Cardiac fibroblast (primary cell): ENCODE results near the gene MYH10.

Source experiments
- DNase-seq, 2 donors: peaks; one replicate each; pipeline versions ENCODE4 v3.0.0 to v3.0.0-alpha.2; 2010; ENCODE audit warnings: low read depth in 2 of 2
- H3K4me3 ChIP-seq, 2 donors: replicated peaks in 1 of 2; 1 replicate in 1 of 2; 2 replicates in 1 of 2; pipeline ENCODE4 v1.5.1; 2011; ENCODE audit warnings: low read depth in 2 of 2, low read length in 2 of 2, mild to moderate bottlenecking in 2 of 2, moderate library complexity in 1 of 2
- TF ChIP-seq, protein P1 (sequence below): IDR thresholded peaks from one replicate; pipeline ENCODE4 v1.5.1; 2011; ENCODE audit warnings: low read depth, mild to moderate bottlenecking, low read length, inconsistent platforms

The MYH10 gene

DNA sequence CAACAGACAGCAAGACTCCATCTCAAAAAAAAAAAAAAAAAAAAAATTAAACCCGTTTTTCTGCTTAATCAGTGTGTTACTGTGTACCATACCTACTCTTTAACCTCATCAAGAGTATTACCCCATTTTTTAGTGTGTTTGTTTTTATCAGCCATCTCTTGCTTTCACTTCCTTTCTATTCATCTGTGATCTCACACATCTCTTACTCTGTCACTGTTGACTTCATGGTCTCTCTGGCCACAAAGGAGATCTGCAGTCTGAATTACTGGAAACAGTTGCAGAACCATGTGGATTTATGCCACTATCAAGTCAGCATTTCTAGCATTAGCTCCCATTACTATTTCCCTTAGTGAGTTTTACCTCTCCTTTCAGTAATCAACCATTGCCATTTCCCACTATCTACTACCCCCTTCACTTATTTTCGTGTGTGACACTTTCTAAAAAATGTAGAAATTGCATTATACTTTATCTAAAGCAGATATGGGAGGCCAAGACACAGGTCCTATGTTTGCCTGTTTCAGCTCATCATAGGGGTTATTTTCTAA lies 174.8 kb downstream of the MYH10 start:
- DNase-seq, result no peak
- TF ChIP-seq, protein P1, sequence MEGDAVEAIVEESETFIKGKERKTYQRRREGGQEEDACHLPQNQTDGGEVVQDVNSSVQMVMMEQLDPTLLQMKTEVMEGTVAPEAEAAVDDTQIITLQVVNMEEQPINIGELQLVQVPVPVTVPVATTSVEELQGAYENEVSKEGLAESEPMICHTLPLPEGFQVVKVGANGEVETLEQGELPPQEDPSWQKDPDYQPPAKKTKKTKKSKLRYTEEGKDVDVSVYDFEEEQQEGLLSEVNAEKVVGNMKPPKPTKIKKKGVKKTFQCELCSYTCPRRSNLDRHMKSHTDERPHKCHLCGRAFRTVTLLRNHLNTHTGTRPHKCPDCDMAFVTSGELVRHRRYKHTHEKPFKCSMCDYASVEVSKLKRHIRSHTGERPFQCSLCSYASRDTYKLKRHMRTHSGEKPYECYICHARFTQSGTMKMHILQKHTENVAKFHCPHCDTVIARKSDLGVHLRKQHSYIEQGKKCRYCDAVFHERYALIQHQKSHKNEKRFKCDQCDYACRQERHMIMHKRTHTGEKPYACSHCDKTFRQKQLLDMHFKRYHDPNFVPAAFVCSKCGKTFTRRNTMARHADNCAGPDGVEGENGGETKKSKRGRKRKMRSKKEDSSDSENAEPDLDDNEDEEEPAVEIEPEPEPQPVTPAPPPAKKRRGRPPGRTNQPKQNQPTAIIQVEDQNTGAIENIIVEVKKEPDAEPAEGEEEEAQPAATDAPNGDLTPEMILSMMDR, result no peak
- H3K4me3 ChIP-seq, result no peak overlapping the region

DNA sequence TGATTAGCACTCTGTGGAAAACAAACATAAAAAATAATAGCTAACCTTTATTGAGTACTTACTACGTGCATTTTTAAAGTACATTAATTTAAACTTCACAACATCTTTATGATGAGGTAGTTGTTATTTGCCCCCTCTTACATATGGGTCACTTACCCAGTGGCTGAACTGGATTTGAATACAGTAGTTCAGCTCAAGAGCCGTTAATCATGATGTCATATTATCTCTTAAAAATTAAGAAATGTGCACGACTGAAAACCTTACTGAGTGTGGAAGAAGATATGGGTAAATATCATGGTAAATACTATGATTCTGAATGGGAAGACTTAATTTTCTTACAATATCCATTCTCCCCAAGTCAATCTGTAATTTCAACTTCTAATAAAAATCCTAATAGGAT lies 177.2 kb downstream of the MYH10 start:
- TF ChIP-seq, protein P1, result no peak
- no peak for DNase-seq
- no peak overlapping the region for H3K4me3 ChIP-seq

DNA sequence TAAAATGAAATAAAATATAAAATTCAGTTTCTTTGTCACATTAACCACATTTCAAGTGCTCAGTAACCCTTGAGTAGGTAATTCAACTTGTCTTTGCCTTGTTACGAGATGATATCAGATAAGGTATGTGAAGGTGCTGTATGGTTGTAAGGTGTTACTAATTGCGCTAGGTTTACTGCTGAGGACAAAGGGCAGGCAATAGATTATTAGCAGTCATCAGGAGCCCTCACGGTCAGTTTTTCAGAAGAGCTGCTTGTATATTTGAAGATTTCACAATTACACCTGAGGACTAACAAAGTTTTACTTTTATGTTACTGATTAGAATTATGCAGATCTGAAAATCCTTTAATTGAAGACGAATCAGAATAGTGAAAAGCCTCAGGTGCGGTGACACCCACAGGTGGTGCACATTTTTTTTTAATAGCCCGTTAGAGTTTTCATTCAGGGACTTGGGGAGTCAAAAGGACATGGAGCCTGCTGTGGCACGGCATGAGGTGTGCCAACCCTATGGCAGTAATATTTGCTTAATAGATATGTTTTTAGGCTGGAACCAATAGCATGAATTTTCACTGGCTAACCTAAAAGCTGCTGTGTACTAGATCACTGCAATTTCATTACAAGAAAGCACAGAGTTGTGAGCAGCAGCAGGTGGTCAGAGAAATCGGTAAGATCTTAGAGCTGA lies 178.5 kb downstream of the MYH10 start:
- TF ChIP-seq, protein P1, result no peak
- no peak overlapping the region for H3K4me3 ChIP-seq
- no peak for DNase-seq

DNA sequence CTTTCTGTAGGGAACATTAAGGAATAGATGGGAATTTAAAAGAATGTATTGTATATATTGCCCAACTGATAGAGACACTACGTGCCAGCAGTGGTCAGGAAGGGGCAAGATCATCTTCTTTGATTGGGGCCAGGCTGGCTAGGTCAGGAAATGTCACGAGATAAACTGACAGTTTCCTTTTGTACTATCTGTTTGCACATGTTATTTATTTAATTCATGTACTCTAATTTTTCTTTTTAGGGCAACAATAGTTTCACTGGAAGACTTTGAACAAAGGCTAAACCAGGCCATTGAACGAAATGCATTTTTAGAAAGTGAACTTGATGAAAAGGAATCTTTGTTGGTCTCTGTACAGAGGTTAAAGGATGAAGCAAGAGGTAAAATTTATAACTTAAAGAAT lies 182.2 kb downstream of the MYH10 start:
- DNase-seq, result no peak
- TF ChIP-seq, protein P1, result no peak
- H3K4me3 ChIP-seq, result no peak overlapping the region

DNA sequence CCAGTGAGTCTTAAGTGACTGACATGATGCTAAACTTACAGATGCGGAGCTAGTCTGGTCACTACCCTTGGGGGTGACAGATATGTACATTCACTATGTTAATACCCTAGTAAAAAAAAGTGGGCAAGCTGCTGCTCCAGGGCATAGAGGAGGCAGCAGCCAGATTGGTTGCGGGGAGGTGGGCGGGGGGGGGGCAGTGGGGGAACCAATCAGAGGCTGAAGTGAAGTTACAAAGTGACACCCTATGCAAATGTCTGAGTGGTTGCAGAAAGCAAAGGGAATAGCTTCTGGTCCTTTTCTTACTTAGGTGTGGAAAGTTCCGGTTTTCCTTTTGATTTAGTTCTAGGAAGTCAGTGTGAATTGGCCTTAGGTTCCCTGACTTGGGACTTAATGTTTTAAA lies 182.7 kb downstream of the MYH10 start:
- no peak for DNase-seq
- TF ChIP-seq, protein P1, result no peak
- no peak overlapping the region for H3K4me3 ChIP-seq

DNA sequence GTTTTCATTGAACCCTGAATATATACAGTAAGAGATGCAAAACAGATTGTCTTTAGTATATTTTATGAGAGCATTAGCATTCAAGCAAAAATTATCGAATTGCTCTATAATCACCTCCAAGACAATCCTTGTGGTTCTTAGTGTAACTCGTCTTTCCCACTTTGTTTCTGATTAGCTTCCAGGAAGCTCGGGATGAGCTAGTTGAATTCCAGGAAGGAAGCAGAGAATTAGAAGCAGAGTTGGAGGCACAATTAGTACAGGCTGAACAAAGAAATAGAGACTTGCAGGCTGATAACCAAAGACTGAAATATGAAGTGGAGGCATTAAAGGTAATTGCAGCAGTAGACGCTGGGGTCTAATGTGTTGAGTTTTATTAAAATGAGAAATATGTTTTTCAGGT lies 185.0 kb downstream of the MYH10 start:
- no peak for DNase-seq
- TF ChIP-seq, protein P1, result no peak
- H3K4me3 ChIP-seq, result no peak overlapping the region

DNA sequence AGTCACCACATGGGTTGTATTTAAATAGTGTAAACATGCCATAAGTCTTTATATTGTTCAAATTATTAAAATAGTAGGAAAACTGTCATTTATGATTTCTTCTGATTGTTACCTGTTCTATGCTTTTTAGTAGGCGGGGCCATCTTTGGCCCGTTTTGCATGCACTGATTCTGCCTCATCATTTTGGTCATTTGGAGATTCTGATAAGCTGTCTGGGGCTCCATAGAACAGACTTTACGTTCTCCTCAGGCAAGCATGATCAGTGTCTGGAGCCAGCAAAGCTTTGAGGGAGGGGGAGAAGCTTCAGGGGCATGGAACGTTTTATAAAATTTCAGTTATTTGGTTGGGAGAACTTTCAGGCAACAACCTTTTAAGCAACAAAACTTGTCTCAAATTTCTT lies 186.0 kb downstream of the MYH10 start:
- TF ChIP-seq, protein P1, result no peak
- no peak overlapping the region for H3K4me3 ChIP-seq
- DNase-seq, result no peak
